ENCODE measurements around the gene NXNL1.

NXNL1 gene

GRCh38 chr19:17495639-17496296 lies 35.0 kb upstream of the NXNL1 start:
- H3K27me3 ChIP-seq (ENCODE audit: insufficient read depth, low read length): no peaks in the 10 kb centered on the region
- no peak overlapping the region for H3K9ac ChIP-seq (ENCODE audit: low read length)
- no peak overlapping the region for H3K14ac ChIP-seq (ENCODE audit: low read length)
- no peak overlapping the region for H3K27ac ChIP-seq (ENCODE audit: low read depth, low read length)
- H3K9me3 ChIP-seq (ENCODE audit: insufficient read depth, low read depth, low read length): peaks cover 2% of the 10 kb centered on the region
- peaks cover 0 to 6% of the 10 kb centered on the region in 2 experiments for H3K36me3 ChIP-seq (ENCODE audit: control insufficient read depth in 1 of 2, insufficient read depth in 2 of 2, low read length in 2 of 2)
- H3K4me2 ChIP-seq (ENCODE audit: low read length): no peak overlapping the region
- no peak for DNase-seq
- no peak overlapping the region for H2BK120ac ChIP-seq (ENCODE audit: insufficient read depth, low read length, poor library complexity)
- H2AK5ac ChIP-seq (ENCODE audit: low read length): no peak overlapping the region
- H3K79me1 ChIP-seq (ENCODE audit: low read length): no peaks in the 10 kb centered on the region
- H3K4me1 ChIP-seq (ENCODE audit: control insufficient read depth in 1 of 2, insufficient read depth in 2 of 2, low read length in 2 of 2): peaks cover 14 to 16% of the 10 kb centered on the region in 2 experiments
- no peak overlapping the region for H2BK12ac ChIP-seq (ENCODE audit: low read length)
- H4K12ac ChIP-seq (ENCODE audit: low read depth, low read length): no peak overlapping the region
- H3K4me3 ChIP-seq (ENCODE audit: low read depth, low read length): no peak overlapping the region
- H4K91ac ChIP-seq (ENCODE audit: low read depth, low read length): no peak overlapping the region
- WGBS (ENCODE audit: extremely low coverage, insufficient coverage, insufficient read length): no CpG with 5 or more reads among the region's 9 CpGs
- no peaks in the 10 kb centered on the region for H3K79me2 ChIP-seq (ENCODE audit: control insufficient read depth, insufficient read depth, low read length, poor library complexity)
- H3K23ac ChIP-seq (ENCODE audit: low read length): no peak overlapping the region
- no peak overlapping the region for H2BK5ac ChIP-seq (ENCODE audit: low read depth, low read length, poor library complexity)
- no peak overlapping the region for H2AFZ ChIP-seq (ENCODE audit: insufficient read depth, low read length, poor library complexity)
- H3K18ac ChIP-seq (ENCODE audit: low read length): no peak overlapping the region
- no peak overlapping the region for H3K4ac ChIP-seq (ENCODE audit: low read depth, low read length)
- H4K8ac ChIP-seq (ENCODE audit: low read depth, low read length): no peak overlapping the region

- H3K27ac ChIP-seq (ENCODE audit: low read depth, low read length): no peak overlapping the region
- no peak overlapping the region for H3K14ac ChIP-seq (ENCODE audit: low read length)
- H3K4me2 ChIP-seq (ENCODE audit: low read length): no peak overlapping the region
- H3K18ac ChIP-seq (ENCODE audit: low read length): no peak overlapping the region
- H3K9ac ChIP-seq (ENCODE audit: low read length): no peak overlapping the region
- H3K79me1 ChIP-seq (ENCODE audit: low read length): no peaks in the 10 kb centered on the region
- no peak overlapping the region for H2BK5ac ChIP-seq (ENCODE audit: low read depth, low read length, poor library complexity)
- H2BK12ac ChIP-seq (ENCODE audit: low read length): no peak overlapping the region
- H3K4me1 ChIP-seq (ENCODE audit: control insufficient read depth in 1 of 2, insufficient read depth in 2 of 2, low read length in 2 of 2): peaks cover 10 to 11% of the 10 kb centered on the region in 2 experiments
- peaks cover 2% of the 10 kb centered on the region for H3K9me3 ChIP-seq (ENCODE audit: insufficient read depth, low read depth, low read length)
- WGBS (ENCODE audit: extremely low coverage, insufficient coverage, insufficient read length): no CpG with 5 or more reads among the region's 5 CpGs
- H3K27me3 ChIP-seq (ENCODE audit: insufficient read depth, low read length): no peaks in the 10 kb centered on the region
- no peak overlapping the region for H4K12ac ChIP-seq (ENCODE audit: low read depth, low read length)
- H3K4ac ChIP-seq (ENCODE audit: low read depth, low read length): no peak overlapping the region
- H2AFZ ChIP-seq (ENCODE audit: insufficient read depth, low read length, poor library complexity): no peak overlapping the region
- H2AK5ac ChIP-seq (ENCODE audit: low read length): no peak overlapping the region
- no peak overlapping the region for H2BK120ac ChIP-seq (ENCODE audit: insufficient read depth, low read length, poor library complexity)
- H3K36me3 ChIP-seq (ENCODE audit: control insufficient read depth in 1 of 2, insufficient read depth in 2 of 2, low read length in 2 of 2): no peaks in the 10 kb centered on the region
- DNase-seq: peak; percentile 75 to 93
- H4K91ac ChIP-seq (ENCODE audit: low read depth, low read length): no peak overlapping the region
- H4K8ac ChIP-seq (ENCODE audit: low read depth, low read length): no peak overlapping the region
- H3K4me3 ChIP-seq (ENCODE audit: low read depth, low read length): no peak overlapping the region
- no peak overlapping the region for H3K23ac ChIP-seq (ENCODE audit: low read length)
- no peaks in the 10 kb centered on the region for H3K79me2 ChIP-seq (ENCODE audit: control insufficient read depth, insufficient read depth, low read length, poor library complexity)
Measured at GRCh38 chr19:17491287-17491686, 30.6 kb upstream of the NXNL1 start.

- Histone ChIP-seq H4K8ac (ENCODE audit: low read depth, low read length) (no peak overlapping the region), H3K4me2 (ENCODE audit: low read length) (no peak overlapping the region), H2AFZ (ENCODE audit: insufficient read depth, low read length, poor library complexity) (no peak overlapping the region), H2BK12ac (ENCODE audit: low read length) (no peak overlapping the region), H3K27me3 (ENCODE audit: insufficient read depth, low read length) (no peaks in the 10 kb centered on the region), H2BK5ac (ENCODE audit: low read depth, low read length, poor library complexity) (no peak overlapping the region), H3K9me3 (ENCODE audit: insufficient read depth, low read depth, low read length) (peaks cover 2% of the 10 kb centered on the region), H3K9ac (ENCODE audit: low read length) (no peak overlapping the region), H4K91ac (ENCODE audit: low read depth, low read length) (no peak overlapping the region), H3K79me2 (ENCODE audit: control insufficient read depth, insufficient read depth, low read length, poor library complexity) (no peaks in the 10 kb centered on the region), H3K36me3 (ENCODE audit: control insufficient read depth in 1 of 2, insufficient read depth in 2 of 2, low read length in 2 of 2) (no peaks in the 10 kb centered on the region), H4K12ac (ENCODE audit: low read depth, low read length) (no peak overlapping the region), H3K23ac (ENCODE audit: low read length) (no peak overlapping the region), H3K4me1 (ENCODE audit: control insufficient read depth in 1 of 2, insufficient read depth in 2 of 2, low read length in 2 of 2) (peaks cover 10 to 11% of the 10 kb centered on the region in 2 experiments), H2AK5ac (ENCODE audit: low read length) (no peak overlapping the region), H3K4me3 (ENCODE audit: low read depth, low read length) (no peak overlapping the region), H3K4ac (ENCODE audit: low read depth, low read length) (no peak overlapping the region), H3K27ac (ENCODE audit: low read depth, low read length) (no peak overlapping the region), H3K79me1 (ENCODE audit: low read length) (no peaks in the 10 kb centered on the region), H3K18ac (ENCODE audit: low read length) (no peak overlapping the region), H2BK120ac (ENCODE audit: insufficient read depth, low read length, poor library complexity) (no peak overlapping the region), H3K14ac (ENCODE audit: low read length) (no peak overlapping the region)
- no peak for DNase-seq
- no CpG with 5 or more reads among the region's 4 CpGs for WGBS (ENCODE audit: extremely low coverage, insufficient coverage, insufficient read length)
Measured at GRCh38 chr19:17490411-17490810, 29.7 kb upstream of the NXNL1 start.

GRCh38 chr19:17489392-17490030 lies 28.8 kb upstream of the NXNL1 start:
- H3K4me1 ChIP-seq (ENCODE audit: control insufficient read depth in 1 of 2, insufficient read depth in 2 of 2, low read length in 2 of 2): peaks cover 10 to 11% of the 10 kb centered on the region in 2 experiments
- H3K4ac ChIP-seq (ENCODE audit: low read depth, low read length): no peak overlapping the region
- no peak overlapping the region for H3K18ac ChIP-seq (ENCODE audit: low read length)
- no peak overlapping the region for H2BK12ac ChIP-seq (ENCODE audit: low read length)
- peak overlapping the region; percentile 48 for H4K91ac ChIP-seq (ENCODE audit: low read depth, low read length)
- H3K36me3 ChIP-seq (ENCODE audit: control insufficient read depth in 1 of 2, insufficient read depth in 2 of 2, low read length in 2 of 2): no peaks in the 10 kb centered on the region
- no peaks in the 10 kb centered on the region for H3K79me2 ChIP-seq (ENCODE audit: control insufficient read depth, insufficient read depth, low read length, poor library complexity)
- H3K4me2 ChIP-seq (ENCODE audit: low read length): no peak overlapping the region
- H3K27ac ChIP-seq (ENCODE audit: low read depth, low read length): no peak overlapping the region
- H2BK120ac ChIP-seq (ENCODE audit: insufficient read depth, low read length, poor library complexity): no peak overlapping the region
- no peak overlapping the region for H3K4me3 ChIP-seq (ENCODE audit: low read depth, low read length)
- H3K79me1 ChIP-seq (ENCODE audit: low read length): no peaks in the 10 kb centered on the region
- peak overlapping the region; percentile 44 for H3K14ac ChIP-seq (ENCODE audit: low read length)
- H2BK5ac ChIP-seq (ENCODE audit: low read depth, low read length, poor library complexity): no peak overlapping the region
- peak; percentile 83 for DNase-seq
- peak overlapping the region; percentile 70 for H4K8ac ChIP-seq (ENCODE audit: low read depth, low read length)
- H3K27me3 ChIP-seq (ENCODE audit: insufficient read depth, low read length): no peaks in the 10 kb centered on the region
- WGBS (ENCODE audit: extremely low coverage, insufficient coverage, insufficient read length): no CpG with 5 or more reads among the region's 9 CpGs
- H2AK5ac ChIP-seq (ENCODE audit: low read length): no peak overlapping the region
- H3K9me3 ChIP-seq (ENCODE audit: insufficient read depth, low read depth, low read length): peaks cover 2% of the 10 kb centered on the region
- peak overlapping the region; percentile 14 for H4K12ac ChIP-seq (ENCODE audit: low read depth, low read length)
- peak overlapping the region; percentile 40 for H2AFZ ChIP-seq (ENCODE audit: insufficient read depth, low read length, poor library complexity)
- no peak overlapping the region for H3K9ac ChIP-seq (ENCODE audit: low read length)
- no peak overlapping the region for H3K23ac ChIP-seq (ENCODE audit: low read length)

Data from trophoblast cell (in vitro differentiated cells and primary cell).